NB4 (cell line): ENCODE results near the gene NDUFAF2.

Experiments used
- DNase-seq: peaks from one replicate; pipeline ENCODE4 v3.0.0; 2010; ENCODE audit warnings: low read depth
- H3K4me3 ChIP-seq: one replicate; pipeline ENCODE4 v1.5.1; 2011; ENCODE audit warnings: mild to moderate bottlenecking, low read depth, low read length, moderate library complexity
- MYC ChIP-seq: IDR thresholded peaks from 2 replicates; pipeline ENCODE4 v1.6.1; 2011; ENCODE audit warnings: low read depth, low read length
- POLR2A ChIP-seq: IDR thresholded peaks from 2 replicates; pipeline ENCODE4 v1.6.1; 2011; ENCODE audit warnings: mild to moderate bottlenecking; ENCODE audit not compliant: insufficient read length; ENCODE audit errors: extremely low read depth
- TF ChIP-seq, protein P1 (sequence below): IDR thresholded peaks from 2 replicates; pipeline ENCODE4 v1.6.1; 2011; ENCODE audit warnings: low read depth, low read length
- TF ChIP-seq, protein P2 (sequence below): IDR thresholded peaks from one replicate; pipeline ENCODE4 v1.5.1; 2012; ENCODE audit warnings: low read depth, low read length

The NDUFAF2 gene

DNA sequence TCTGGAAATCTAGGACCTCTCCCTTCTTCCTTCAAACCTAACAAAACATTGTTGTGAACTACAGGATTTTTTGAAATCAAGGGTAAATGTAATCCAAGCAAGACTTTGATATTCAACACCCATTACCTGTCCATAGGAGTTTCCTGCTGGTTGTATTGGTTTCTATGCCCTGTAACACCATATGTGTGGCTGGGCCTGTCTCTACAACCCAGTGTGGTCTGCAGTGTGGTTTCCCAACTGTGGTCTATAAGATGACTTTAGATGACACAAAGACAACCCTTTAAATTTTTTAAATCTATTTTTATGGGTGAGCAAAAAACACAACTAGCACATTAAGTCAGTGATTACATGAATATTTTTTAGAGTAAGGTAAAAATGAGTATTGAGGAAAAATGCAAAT is 124.1 kb downstream of the NDUFAF2 start:
- no peak for DNase-seq
- H3K4me3 ChIP-seq = no peak overlapping the region
- TF ChIP-seq POLR2A (no peak), MYC (no peak)
- TF ChIP-seq, protein P1, sequence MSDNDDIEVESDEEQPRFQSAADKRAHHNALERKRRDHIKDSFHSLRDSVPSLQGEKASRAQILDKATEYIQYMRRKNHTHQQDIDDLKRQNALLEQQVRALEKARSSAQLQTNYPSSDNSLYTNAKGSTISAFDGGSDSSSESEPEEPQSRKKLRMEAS = no peak
- TF ChIP-seq, protein P2, sequence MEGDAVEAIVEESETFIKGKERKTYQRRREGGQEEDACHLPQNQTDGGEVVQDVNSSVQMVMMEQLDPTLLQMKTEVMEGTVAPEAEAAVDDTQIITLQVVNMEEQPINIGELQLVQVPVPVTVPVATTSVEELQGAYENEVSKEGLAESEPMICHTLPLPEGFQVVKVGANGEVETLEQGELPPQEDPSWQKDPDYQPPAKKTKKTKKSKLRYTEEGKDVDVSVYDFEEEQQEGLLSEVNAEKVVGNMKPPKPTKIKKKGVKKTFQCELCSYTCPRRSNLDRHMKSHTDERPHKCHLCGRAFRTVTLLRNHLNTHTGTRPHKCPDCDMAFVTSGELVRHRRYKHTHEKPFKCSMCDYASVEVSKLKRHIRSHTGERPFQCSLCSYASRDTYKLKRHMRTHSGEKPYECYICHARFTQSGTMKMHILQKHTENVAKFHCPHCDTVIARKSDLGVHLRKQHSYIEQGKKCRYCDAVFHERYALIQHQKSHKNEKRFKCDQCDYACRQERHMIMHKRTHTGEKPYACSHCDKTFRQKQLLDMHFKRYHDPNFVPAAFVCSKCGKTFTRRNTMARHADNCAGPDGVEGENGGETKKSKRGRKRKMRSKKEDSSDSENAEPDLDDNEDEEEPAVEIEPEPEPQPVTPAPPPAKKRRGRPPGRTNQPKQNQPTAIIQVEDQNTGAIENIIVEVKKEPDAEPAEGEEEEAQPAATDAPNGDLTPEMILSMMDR = no peak

DNA sequence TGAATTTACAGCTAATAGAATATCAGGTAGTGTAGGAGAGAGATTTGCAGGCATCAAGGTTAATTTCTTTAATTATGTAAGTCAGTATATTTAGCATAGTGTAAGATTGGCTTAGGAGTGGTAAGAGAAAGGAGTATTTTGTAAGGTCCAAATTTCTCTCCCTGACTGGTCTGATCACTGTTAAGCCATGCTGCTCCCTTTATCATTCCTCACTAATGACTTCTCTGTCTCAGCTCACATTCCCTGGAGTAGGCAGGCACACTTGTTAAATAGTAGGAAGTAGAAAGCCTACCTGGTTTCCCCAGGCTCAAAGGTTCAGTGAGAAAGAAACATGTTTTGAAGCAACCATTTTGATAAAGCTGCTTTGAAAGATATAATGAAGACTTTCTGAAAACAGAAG is 126.5 kb downstream of the NDUFAF2 start:
- no peak overlapping the region for H3K4me3 ChIP-seq
- DNase-seq = no peak
- no peak for TF ChIP-seq MYC
- TF ChIP-seq POLR2A = no peak
- TF ChIP-seq, protein P2 = no peak
- TF ChIP-seq, protein P1 = no peak

DNA sequence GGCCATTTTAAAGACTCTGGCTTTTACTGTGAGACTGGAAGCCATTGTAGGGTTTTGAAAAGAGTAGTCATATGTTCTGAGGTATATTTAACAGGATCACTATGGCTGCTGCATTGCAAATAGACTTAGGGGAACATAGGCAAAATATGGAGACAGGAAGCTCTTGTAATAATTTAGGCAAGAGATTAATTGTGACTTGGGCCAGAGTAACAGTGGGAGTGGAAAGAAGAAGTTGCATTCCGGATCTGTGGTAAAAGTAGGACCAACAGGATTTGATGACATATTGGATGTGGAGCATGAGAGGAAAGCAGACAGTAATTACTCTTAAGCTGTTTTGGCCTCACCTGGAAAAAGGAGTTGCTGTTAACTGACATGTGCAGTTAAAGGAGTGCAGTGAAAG is 131.6 kb downstream of the NDUFAF2 start:
- no peak for DNase-seq
- no peak for TF ChIP-seq POLR2A
- no peak for TF ChIP-seq MYC
- TF ChIP-seq, protein P2 = no peak
- TF ChIP-seq, protein P1 = no peak

DNA sequence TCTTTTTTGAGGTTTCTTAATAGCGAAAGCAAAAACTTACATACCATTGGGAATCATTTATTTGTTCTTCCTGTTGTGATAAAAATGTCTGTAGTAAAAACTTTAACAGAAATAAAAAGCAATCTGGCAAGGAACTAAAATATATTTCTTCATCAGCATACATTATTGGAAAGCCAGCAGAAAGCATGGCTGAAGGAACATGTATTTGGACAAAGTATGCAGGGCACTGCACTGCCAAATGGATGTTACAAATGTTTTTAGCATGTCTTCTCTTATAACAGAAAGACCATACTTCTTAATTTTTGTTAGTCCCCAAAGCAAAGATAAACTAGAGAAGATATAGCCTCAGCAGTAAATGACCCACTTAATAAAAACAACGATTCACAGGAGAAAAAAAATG is 136.7 kb downstream of the NDUFAF2 start:
- no peak overlapping the region for H3K4me3 ChIP-seq
- no peak for TF ChIP-seq POLR2A
- TF ChIP-seq, protein P2 = no peak
- TF ChIP-seq MYC = no peak
- TF ChIP-seq, protein P1 = no peak
- no peak for DNase-seq

More for the DNA sequence above, 131.6 kb downstream of the NDUFAF2 start:
- H3K4me3 ChIP-seq = no peak overlapping the region

DNA sequence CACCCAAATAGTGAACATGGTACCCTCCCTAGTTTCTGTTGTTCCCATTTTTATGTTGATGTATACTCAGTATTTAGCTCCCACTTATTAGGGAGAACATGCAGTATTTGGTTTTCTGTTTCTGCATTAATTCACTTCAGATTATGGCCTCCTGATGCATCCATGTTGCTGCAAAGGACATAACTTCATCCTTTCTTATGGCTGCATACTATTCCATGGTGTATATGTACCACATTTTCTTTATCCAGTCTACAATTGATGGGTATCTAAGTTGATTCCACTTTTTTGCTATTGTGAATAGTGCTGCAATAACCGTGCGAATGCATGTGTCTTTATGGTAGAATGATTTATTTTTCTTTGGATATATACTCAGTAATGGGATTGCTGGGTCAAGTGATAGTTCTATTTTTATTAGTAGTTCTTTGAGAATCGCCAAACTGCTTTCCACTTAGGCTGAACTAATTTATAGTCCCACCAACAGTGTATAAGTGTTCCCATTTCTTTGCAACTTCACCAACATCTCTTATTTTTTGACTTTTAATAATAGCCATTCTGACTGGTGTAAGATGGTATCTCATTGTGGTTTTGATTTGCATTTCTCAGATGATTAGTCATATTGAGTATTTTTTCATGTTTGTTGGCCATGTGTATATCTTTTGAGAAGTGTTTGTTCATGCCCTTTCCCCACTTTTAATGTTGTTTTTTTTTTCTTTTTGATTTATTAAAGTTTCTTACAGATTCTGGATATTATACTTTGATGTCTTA is 137.7 kb downstream of the NDUFAF2 start:
- no peak overlapping the region for H3K4me3 ChIP-seq
- DNase-seq = no peak
- TF ChIP-seq, protein P2 = no peak
- TF ChIP-seq, protein P1 = no peak
- TF ChIP-seq POLR2A (no peak), MYC (no peak)

DNA sequence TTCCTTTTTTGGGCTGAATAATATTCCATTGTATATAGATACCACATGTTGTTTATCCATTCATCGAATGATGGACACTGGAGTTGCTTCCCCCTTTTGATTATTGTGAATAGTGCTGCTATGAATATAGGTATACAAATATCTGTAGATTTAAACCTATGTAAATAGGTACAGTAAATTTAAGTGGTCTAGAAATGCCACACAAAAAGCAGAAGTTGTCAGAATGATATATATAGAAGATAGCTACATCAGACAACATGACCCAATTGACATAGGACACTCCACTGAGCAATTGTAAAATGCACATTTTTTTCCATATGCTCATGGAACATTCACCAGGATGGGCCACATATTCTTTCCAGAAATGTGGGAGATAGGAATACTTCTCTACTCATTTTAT is 139.7 kb downstream of the NDUFAF2 start:
- TF ChIP-seq MYC (no peak), POLR2A (no peak)
- TF ChIP-seq, protein P2 = no peak
- TF ChIP-seq, protein P1 = no peak
- no peak overlapping the region for H3K4me3 ChIP-seq
- peak; percentile 2 for DNase-seq
